ENCODE results near the gene PCDHGB6.
"Not testable (repeated sequence)": the region's sequence is repeated elsewhere in the genome, so short reads cannot be mapped to it uniquely, and the experiment has no call there.

Gene PCDHGB6

DNA sequence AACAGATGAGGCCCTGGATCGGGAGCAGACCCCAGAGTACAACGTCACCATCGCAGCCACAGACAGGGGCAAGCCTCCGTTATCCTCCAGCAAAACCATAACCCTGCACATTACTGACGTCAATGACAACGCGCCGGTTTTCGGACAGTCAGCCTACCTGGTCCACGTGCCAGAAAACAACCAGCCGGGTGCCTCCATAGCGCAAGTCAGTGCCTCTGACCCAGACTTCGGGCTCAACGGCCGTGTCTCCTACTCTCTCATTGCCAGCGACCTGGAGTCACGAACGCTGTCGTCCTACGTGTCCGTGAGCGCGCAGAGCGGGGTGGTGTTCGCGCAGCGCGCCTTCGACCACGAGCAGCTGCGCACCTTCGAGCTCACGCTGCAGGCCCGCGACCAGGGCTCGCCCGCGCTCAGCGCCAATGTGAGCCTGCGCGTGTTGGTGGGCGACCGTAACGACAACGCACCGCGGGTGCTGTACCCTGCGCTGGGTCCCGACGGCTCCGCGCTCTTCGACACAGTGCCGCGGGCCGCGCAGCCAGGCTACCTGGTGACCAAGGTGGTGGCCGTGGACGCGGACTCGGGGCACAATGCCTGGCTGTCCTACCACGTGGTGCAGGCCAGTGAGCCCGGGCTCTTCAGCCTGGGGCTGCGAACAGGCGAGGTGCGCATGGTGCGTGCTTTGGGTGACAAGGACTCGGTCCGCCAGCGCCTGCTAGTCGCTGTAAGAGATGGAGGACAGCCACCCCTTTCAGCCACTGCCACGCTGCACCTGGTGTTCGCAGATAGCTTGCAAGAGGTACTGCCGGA lies 11.5 kb downstream of the PCDHGB6 start:
- no peak for DNase-seq

- peak; percentile 44 for DNase-seq
Observed at GRCh38 chr5:141420855-141421488, 13.2 kb downstream of the PCDHGB6 start, which contains the start of gene PCDHGA11. Gene PCDHGA11 (plus strand): TSS chr5:141421051. CDS start chr5:141421228, 177 bp downstream.

GRCh38 chr5:141421489-141421855 lies 13.7 kb downstream of the PCDHGB6 start:
- DNase-seq = no peak

DNA sequence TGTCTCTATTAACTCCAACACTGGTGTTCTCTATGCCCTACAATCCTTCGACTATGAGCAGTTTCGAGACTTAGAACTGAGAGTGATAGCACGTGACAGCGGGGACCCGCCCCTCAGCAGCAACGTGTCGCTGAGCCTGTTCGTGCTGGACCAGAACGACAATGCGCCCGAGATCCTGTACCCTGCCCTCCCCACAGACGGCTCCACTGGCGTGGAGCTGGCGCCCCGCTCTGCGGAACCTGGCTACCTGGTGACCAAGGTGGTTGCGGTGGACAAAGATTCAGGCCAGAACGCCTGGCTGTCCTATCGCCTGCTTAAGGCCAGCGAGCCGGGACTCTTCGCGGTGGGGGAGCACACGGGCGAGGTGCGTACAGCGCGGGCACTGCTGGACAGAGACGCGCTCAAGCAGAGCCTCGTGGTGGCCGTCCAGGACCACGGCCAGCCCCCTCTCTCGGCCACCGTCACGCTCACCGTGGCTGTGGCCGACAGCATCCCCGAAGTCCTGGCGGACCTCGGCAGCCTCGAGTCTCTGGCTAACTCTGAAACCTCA lies 15.0 kb downstream of the PCDHGB6 start:
- DNase-seq = no peak

DNA sequence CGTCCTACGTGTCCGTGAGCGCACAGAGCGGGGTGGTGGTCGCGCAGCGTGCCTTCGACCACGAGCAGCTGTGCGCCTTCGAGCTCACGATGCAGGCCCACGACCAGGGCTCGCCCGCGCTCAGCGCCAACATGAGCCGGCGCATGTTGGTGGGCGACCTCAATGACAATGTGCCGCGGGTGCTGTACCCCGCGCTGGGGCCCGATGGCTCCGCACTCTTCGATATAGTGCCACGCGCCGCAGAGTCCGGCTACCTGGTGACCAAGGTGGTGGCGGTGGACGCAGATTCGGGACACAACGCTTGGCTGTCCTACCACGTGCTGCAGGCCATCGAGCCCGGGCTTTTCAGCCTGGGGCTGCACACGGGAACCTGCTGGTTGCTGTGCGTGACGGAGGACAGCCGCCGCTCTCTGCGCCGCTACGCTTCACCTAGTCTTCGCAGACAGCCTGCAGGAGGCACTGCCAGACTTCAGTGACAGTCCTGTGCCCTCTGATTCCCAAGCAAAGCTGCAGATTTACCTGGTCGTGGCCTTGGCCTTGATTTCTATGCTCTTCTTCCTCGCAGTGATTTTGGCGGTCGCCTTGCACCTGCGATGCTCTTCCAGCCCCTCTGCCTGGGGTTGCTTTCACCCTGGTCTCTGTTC lies 20.1 kb downstream of the PCDHGB6 start:
- DNase-seq = no peak

GRCh38 chr5:141430332-141431113 lies 22.7 kb downstream of the PCDHGB6 start, which contains the start of gene PCDHGA12:
Gene PCDHGA12 (plus strand): TSS chr5:141430507. CDS start chr5:141430760, 253 bp downstream.
- DNase-seq = peak; percentile 33

- DNase-seq = no peak
Observed at GRCh38 chr5:141431286-141431685, 23.5 kb downstream of the PCDHGB6 start.

- not testable (repeated sequence) for DNase-seq
Observed at GRCh38 chr5:141432308-141432707, 24.5 kb downstream of the PCDHGB6 start.

DNA sequence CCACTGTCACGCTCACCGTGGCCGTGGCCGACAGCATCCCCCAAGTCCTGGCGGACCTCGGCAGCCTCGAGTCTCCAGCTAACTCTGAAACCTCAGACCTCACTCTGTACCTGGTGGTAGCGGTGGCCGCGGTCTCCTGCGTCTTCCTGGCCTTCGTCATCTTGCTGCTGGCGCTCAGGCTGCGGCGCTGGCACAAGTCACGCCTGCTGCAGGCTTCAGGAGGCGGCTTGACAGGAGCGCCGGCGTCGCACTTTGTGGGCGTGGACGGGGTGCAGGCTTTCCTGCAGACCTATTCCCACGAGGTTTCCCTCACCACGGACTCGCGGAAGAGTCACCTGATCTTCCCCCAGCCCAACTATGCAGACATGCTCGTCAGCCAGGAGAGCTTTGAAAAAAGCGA lies 24.9 kb downstream of the PCDHGB6 start:
- DNase-seq = not testable (repeated sequence)

GRCh38 chr5:141434006-141434405 lies 26.2 kb downstream of the PCDHGB6 start:
- no peak for DNase-seq

GRCh38 chr5:141437221-141437620 lies 29.4 kb downstream of the PCDHGB6 start:
- no peak for DNase-seq

- no peak for DNase-seq
Observed at GRCh38 chr5:141439411-141440141, 31.8 kb downstream of the PCDHGB6 start.

DNA sequence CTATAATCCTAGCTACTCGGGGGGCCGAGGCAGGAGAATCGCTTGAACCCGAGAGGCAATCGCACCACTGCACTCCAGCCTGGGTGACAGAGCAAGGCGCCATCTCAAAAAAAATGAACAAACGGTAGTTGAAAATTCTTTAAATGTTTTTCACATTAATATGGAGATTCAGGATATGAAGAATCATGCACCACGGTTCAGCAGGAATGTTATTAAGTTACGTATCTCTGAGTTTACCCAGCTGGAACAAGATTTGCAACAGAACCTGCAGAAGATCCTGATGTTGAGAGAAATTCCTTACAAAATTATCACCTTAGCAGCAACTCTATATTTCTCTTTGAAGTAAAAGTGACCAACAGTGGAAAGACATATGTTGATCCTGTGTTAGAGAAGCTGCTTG lies 32.5 kb downstream of the PCDHGB6 start:
- no peak for DNase-seq

DNA sequence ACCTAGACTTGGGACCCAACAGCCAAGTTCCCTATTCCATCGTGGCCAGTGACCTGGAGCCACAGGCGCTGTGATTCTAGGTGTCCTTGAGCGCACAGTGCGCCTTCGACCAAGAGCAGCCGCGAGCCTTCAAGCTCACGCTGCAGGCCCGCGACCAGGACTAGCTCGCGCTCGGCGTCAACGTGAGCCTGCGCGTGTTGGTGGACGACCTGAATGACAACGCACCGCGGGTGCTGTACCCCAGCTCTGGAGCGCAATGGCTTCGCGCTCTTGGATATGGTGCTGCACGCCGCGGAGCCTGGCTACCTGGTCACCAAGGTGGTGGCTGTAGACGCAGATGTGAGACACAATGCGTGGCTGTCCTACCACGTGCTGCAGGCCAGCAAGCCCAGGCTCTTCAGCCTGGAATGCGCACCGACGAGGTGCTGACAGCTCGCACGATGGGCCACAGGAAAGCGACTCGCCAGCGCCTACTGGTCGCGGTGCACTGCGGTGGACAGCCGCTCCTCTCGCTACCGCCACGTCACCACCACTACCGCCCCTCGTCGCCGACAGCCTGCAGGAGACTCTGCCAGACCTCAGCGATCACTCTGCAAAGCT lies 33.9 kb downstream of the PCDHGB6 start:
- no peak for DNase-seq
